ENCODE results near the gene ATXN7L3B.

Gene ATXN7L3B, protein sequence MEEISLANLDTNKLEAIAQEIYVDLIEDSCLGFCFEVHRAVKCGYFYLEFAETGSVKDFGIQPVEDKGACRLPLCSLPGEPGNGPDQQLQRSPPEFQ

DNA sequence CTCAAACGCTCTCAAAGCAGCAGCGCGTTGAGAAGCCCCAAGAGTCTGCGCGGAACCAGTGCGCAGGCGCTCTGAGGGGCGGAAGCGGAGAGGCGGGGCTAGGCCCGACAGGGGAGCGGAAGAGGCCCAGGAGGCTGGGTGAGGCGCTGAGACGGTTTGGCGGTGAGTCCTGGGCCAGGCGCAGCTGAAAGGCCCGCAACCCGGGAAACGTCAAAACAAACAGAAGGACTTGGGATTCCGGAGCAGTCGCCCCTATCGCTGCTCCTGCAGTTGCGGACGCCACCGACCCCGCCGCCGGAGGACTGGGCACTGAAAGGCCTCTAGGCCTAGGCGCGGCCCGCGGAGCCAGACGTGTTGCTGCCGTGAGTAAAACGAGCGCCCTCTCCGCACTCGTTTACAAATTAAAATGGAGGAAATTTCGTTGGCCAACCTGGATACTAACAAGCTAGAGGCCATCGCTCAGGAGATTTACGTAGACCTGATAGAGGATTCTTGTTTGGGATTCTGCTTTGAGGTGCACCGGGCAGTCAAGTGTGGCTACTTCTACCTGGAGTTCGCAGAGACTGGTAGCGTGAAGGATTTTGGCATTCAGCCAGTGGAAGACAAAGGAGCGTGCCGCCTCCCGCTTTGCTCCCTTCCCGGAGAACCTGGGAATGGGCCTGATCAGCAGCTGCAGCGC is at the start of gene ATXN7L3B:
Gene ATXN7L3B (plus strand): TSS at position 129 of the 679 bp plus-strand sequence. CDS start 278 bp downstream, at position 407.
- DNase-seq, result peak; percentile 93 to 98

DNA sequence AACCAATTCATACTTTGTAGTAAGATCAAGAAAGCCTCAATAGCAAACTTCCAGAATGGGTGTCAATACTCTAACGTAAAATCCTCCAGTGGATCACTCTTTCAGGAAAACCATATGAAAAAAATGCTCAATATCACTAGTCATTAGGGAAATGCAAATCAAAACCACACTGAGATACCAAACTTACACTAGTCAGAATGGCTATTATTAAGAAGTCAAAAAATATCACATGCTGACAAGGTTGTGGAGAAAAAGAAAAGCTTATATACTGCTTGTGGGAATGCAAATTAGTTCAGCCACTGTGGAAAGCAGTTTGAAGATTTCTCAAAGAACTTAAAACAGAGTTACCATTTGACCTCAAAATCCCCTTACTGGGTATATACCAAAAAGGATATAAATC is 49.5 kb upstream of the ATXN7L3B start:
- DNase-seq, result no peak

DNA sequence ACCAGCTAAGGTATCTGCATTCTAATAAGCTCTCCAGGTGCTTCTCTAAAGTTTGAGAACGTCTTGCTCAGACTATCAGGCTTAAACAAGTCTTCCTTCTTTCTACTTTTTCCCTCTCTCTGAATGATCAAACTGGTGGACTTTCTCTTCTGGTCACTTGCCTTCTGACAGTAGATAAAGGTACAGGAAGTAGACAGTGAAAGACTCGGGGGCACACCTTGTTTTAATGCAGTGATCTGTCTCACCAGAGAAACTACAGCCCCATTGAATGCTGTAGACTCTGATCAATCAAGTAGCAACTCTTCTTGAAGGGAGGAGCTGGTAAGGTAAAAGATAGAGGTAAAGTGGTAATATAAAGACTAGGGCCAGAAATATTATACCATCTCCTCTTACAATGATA is 48.1 kb upstream of the ATXN7L3B start:
- DNase-seq, result no peak

DNA sequence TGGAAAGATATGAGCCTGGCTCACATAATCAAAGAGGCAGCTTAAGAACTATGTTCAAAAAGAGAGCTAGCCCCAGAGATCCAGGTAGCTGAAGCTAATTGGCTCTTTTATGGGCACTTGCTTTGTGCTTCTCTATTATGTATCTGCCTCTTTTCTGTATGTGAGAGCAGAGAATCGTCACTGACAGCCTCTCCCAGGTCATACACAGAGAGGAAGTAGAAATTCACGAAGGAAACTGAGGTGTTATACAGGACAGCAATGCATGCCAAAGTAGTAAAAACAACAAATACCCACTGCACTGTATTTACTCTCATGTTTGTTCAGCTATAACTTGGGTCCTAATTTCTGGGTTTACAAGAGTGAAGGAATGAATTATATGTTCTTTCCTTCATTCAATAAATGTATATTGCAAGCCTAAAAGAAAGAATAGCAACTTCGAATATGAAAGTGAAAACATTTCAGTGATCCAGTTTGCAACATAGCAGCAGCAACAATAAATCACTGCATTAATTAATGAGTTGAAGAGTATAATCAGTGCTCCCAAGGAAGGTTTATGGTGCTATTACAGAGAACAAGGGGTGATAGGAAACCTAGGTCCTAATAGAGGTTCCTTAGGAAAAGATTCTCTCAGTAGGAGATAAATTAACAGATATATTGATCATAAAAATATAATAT is 47.1 kb upstream of the ATXN7L3B start:
- no peak for DNase-seq

- no peak for DNase-seq
These were observed 46.3 kb upstream of the ATXN7L3B start for GRCh38 chr12:74491374-74491773.

DNA sequence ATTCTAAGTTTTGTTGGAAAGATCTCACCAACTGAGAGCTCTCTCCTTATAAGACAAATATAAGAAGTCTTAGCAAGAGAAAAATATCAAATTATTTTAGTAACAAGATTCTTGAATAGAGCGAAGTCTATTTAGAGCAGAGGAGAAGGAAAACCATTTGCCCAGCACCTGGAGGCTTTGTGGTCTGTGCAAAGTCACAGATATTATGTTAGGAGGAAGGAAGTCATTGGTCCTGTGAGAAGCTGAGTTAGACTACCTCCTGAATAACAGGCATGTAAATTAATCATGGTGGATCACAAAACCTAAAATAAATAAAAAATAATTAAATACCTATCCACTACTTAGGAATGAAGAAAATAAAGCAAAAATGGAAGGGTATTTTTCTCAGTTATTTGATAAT is 38.4 kb upstream of the ATXN7L3B start:
- no peak for DNase-seq

DNA sequence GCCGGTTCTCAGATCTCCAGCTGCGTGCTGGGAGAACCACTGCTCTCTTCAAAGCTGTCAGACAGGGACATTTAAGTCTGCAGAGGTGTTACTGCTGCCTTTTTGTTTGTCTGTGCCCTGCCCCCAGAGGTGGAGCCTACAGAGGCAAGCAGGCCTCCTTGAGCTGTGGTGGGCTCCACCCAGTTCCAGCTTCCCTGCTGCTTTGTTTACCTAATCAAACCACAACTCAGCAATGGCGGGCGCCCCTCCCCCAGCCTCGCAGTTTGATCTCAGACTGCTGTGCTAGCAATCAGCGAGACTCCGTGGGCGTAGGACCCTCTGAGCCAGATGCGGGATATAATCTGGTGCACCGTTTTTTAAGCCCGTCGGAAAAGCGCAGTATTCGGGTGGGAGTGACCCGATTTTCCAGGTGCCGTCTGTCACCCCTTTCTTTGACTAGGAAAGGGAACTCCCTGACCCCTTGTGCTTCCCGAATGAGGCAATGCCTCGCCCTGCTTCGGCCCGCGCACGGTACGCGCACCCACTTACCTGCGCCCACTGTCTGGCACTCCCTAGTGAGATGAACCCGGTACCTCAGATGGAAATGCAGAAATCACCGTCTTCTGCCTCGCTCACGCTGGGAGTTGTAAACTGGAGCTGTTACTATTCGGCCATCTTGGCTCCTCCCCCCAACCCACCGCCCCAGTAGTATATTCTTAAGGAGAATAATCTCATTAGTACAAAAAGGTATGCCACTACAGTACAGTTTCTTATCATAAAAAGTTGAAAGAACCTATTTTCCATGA is 28.6 kb upstream of the ATXN7L3B start:
- DNase-seq, result peak; percentile 22 to 49

GRCh38 chr12:74509886-74510285 is 27.7 kb upstream of the ATXN7L3B start:
- no peak for DNase-seq

- DNase-seq, result no peak
These were observed 23.4 kb upstream of the ATXN7L3B start for GRCh38 chr12:74514098-74514872.

- no peak for DNase-seq
These were observed 21.8 kb upstream of the ATXN7L3B start for GRCh38 chr12:74515849-74516248.

DNA sequence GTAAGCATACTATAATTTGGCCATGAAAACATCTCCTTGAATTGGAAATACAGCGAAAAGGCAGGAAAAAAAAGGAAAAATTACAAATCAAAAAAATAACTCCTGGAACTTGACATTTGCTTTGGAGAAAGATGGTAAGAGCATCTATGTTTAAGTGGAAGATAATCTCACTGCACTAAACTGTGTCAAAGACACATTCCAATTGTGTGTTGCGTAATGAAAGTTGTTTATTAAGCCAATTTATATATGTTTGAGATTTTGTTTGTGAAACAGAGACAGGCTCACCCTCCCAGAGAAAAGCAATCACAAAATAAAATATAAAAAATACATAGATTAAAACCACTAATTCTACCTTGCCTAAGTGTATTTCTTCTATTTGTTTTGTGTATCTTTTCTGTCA is 11.1 kb upstream of the ATXN7L3B start:
- DNase-seq, result no peak

GRCh38 chr12:74527491-74527890 is 10.1 kb upstream of the ATXN7L3B start:
- no peak for DNase-seq

- DNase-seq, result no peak
These were observed 7.0 kb upstream of the ATXN7L3B start for GRCh38 chr12:74530676-74531075.

DNA sequence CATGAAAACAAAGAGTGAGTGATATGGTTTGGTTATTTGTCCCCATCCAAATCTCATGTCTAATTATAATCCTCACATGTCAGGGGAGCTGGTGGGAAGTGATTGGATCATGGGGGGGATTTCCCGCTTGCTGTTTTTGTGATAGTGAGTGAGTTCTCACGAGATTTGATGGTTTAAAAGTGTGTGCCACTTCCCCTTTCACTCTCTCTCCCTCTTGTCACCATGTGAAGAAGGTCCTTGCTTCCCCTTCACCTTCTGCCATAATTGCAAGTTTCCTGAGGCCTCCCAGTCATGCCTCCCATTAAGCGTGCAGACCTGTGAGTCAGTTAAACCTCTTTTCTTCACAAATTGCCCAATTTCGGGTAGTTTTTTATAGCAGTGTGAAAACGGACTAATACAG is 2.1 kb upstream of the ATXN7L3B start:
- DNase-seq, result no peak

DNA sequence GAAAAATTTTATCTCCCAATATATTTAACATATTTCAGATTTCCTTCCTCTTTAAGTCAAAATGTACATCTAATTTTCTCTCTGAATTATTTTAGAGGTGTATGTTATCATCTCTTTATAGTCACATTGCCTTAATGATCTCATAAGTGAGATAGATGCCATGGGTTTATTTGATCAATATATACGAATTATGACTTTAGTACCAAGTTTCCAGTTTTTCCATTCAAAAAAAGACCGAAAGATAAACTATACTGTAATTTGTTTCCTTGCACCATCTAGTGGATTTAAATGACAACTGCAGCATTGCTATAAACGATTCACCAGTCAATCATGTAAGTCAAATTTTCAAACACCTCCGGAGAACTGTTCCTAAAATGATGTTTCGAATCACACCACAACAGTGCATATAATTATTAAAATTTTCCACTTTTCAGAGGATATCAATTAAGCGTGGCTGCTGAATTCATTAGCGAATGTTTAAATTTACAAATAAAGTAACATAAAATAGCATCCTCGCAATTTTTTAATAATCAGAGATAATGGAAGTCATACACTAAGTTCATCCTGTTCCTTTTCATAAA is 419 bp upstream of the ATXN7L3B start:
- no peak for DNase-seq

DNA sequence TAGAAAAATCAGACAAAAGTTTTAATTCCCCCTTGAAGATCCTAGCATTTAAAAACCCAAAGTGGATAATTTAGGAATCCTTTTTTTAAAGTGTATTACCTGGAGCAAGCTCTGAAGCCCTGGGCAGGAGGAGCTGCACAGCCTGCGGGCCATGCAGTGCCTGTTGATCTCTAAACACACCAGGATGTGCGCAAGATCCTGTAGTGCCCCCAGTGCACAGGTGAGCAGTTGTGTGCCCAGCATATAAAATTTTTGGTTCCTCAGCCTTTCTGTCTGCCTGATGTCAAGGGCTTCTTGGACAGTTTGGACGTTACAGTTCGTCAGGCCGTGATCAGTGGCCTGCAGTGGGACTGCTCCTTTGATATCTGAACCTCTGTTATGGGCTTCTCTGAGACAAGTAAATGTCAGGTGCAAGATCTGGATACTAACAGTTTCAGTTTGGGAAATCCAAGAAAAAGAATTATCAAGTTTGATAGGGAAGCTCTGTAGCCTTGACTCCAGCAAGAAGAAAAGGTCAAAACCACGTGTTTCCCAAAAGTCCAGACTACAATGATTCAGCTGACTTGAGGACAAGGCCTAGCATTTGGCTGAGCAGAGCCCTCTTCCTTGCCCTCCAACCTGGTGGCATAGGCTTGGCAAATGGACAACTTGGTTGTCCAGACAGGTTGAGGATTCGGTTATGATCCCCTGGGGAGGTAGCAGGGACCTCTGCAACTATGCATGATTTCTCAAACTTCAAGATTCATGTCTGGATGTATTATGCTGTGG is 1.0 kb downstream of the ATXN7L3B start:
- DNase-seq, result no peak

DNA sequence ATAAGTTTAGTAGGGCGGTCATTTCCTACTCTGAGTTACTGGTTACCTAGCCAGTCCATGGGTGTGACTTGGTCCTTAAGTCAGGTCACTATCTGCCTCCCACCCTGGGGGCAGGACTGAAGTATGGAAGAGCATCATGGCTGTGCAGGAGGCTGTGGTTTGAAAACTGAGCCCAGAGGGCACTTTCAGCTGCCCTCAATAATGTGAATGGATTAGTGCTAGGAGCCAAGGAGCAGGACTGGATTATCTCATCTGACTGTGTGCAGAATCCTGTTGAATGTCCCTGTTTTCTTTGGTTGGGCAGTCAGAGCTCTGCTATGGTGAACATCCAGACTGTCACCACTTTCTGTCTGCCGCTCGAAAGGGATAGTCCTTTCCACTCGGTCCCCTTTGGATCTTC is 1.6 kb downstream of the ATXN7L3B start:
- DNase-seq, result no peak

DNA sequence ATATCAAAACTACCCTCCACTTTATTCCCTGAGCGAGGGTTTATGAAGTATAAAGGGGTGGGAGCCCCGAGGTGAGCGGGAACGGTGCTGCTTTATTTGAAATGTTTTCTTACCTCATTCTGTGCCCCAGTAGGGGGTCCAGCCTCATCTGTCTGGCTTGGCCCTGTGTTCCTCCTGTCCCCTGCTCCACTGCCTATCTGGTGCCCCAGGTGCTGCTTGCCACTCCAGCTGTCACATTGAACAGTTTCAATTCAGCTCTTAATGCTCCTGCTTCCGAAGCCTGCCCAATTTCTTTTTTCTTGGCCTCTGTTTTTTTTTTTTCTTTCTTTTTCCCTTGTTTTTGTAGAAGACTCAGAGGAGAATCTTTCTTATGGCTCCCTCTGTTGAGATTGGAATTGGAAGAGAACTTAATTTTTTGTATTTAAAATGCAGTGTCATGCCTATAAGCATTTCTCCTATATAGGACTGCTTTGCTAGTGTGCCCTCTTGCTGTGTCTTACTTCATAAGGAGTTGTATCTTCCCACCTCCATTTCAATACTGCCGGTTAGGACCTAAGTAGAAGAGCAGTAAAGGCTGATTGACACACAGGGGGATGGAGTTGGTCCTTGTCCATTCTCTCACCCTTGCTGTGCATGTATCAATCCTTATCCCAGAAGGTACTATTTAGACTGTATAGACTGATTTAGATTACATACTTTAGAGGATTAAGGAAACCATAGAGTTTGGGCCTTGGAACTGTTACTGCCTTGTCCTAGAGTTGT is 2.3 kb downstream of the ATXN7L3B start:
- no peak for DNase-seq

GRCh38 chr12:74541074-74541473 is 3.4 kb downstream of the ATXN7L3B start:
- DNase-seq, result no peak

DNA sequence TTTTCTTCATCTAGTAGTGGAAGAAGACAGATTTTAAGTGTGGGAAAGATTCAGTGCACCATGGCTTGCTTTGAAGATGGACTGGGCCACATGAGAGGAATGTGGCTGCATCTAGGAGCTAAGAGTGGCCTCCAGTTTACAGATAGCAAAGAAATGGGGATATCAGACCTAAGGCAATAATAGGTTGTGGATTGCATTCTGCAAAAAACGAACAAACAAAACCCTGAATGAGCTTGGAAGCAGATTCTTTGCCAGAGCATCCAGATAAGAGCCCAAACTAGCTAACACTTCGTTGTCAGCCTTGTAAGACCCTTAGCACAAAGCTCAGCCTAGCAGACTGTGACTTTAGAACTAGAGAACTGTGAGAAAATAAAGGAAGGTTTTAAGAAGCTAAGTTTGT is 9.6 kb downstream of the ATXN7L3B start:
- DNase-seq, result no peak

- DNase-seq, result no peak
These were observed 13.7 kb downstream of the ATXN7L3B start for GRCh38 chr12:74551291-74551690.
